ENCODE measurements around the gene FUT3.
"Not testable (repeated sequence)": the region's sequence is repeated elsewhere in the genome, so short reads cannot be mapped to it uniquely, and the experiment has no call there.

FUT3 gene

GRCh38 chr19:5851302-5851701, at the start of gene FUT3:
TSS of gene FUT3 (minus strand) at chr19:5851449.
- DNase-seq (ENCODE audit: low read depth in 2 of 2): no peak

- DNase-seq (ENCODE audit: low read depth in 2 of 2): no peak
These were observed 49.7 kb upstream of the FUT3 start for GRCh38 chr19:5900976-5901375.

GRCh38 chr19:5899728-5900526, 48.7 kb upstream of the FUT3 start:
- no peak for DNase-seq (ENCODE audit: low read depth in 2 of 2)

GRCh38 chr19:5897189-5897969, 46.1 kb upstream of the FUT3 start:
- DNase-seq (ENCODE audit: low read depth in 2 of 2): no peak

GRCh38 chr19:5896365-5897076, 45.3 kb upstream of the FUT3 start:
- DNase-seq (ENCODE audit: low read depth in 2 of 2): no peak

- DNase-seq (ENCODE audit: low read depth in 2 of 2): no peak
These were observed 44.6 kb upstream of the FUT3 start for GRCh38 chr19:5895890-5896289.

GRCh38 chr19:5895409-5895808, 44.2 kb upstream of the FUT3 start:
- DNase-seq (ENCODE audit: low read depth in 2 of 2): no peak

- no peak for DNase-seq (ENCODE audit: low read depth in 2 of 2)
These were observed 43.6 kb upstream of the FUT3 start for GRCh38 chr19:5894704-5895349.

- DNase-seq (ENCODE audit: low read depth in 2 of 2): no peak
These were observed 42.9 kb upstream of the FUT3 start for GRCh38 chr19:5893907-5894703.

- DNase-seq (ENCODE audit: low read depth in 2 of 2): no peak
These were observed 42.2 kb upstream of the FUT3 start for GRCh38 chr19:5893296-5893903.

GRCh38 chr19:5892772-5893275, 41.6 kb upstream of the FUT3 start:
- DNase-seq (ENCODE audit: low read depth in 2 of 2): no peak

- DNase-seq (ENCODE audit: low read depth in 2 of 2): no peak
These were observed 40.9 kb upstream of the FUT3 start for GRCh38 chr19:5891938-5892771.

- DNase-seq (ENCODE audit: low read depth in 2 of 2): no peak
These were observed 40.3 kb upstream of the FUT3 start for GRCh38 chr19:5891572-5891937.

- DNase-seq (ENCODE audit: low read depth in 2 of 2): no peak
These were observed 38.9 kb upstream of the FUT3 start for GRCh38 chr19:5890099-5890498.

- DNase-seq (ENCODE audit: low read depth in 2 of 2): no peak
These were observed 38.2 kb upstream of the FUT3 start for GRCh38 chr19:5889288-5889971.

- not testable (repeated sequence) for DNase-seq (ENCODE audit: low read depth in 2 of 2)
These were observed 33.0 kb upstream of the FUT3 start for GRCh38 chr19:5884065-5884811.

GRCh38 chr19:5883157-5883873, 32.1 kb upstream of the FUT3 start:
- DNase-seq (ENCODE audit: low read depth in 2 of 2): not testable (repeated sequence)

All from stimulated activated CD8-positive, alpha-beta memory T cell treated with anti-CD3 and anti-CD28 coated beads, Interleukin-2, amount 100 ng/mL, for 1 hour (primary cell).